ENCODE results near the gene LIF.

DNA sequence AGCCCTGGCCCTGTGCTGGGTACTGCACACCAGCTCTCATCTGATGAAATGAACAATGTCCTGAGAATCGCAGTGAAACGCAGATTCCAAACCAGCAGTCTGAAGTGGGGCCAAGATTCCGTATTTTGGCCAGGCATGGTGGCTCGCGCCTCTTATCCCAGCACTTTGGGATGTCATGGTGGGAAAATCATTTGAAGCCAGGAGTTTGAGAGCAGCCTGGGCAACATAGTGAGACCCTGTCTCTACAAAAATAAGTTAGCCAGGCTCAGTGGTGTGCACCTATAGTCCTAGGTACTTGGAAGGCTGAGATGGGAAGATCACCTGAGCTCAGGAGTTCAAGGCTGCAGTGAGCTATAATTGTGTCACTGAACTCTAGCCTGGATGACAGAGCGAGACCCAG lies 13.0 kb downstream of the LIF start:
- TF ChIP-seq, protein P1, sequence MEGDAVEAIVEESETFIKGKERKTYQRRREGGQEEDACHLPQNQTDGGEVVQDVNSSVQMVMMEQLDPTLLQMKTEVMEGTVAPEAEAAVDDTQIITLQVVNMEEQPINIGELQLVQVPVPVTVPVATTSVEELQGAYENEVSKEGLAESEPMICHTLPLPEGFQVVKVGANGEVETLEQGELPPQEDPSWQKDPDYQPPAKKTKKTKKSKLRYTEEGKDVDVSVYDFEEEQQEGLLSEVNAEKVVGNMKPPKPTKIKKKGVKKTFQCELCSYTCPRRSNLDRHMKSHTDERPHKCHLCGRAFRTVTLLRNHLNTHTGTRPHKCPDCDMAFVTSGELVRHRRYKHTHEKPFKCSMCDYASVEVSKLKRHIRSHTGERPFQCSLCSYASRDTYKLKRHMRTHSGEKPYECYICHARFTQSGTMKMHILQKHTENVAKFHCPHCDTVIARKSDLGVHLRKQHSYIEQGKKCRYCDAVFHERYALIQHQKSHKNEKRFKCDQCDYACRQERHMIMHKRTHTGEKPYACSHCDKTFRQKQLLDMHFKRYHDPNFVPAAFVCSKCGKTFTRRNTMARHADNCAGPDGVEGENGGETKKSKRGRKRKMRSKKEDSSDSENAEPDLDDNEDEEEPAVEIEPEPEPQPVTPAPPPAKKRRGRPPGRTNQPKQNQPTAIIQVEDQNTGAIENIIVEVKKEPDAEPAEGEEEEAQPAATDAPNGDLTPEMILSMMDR (conservative IDR thresholded peaks at IDR 0.05; ENCODE audit: low read length), result no peak
- no peak for TF ChIP-seq EZH2phosphoT487 (IDR thresholded peaks at IDR 0.05; ENCODE audit: borderline replicate concordance)
